Measurements from ENCODE around the gene SMIM31.

GRCh38 chr4:164779811-164780216, 25.9 kb downstream of the SMIM31 start:
- TF ChIP-seq CTCF (conservative IDR thresholded peaks at IDR 0.05): peak; percentile 72
- no peak for TF ChIP-seq EZH2 (IDR thresholded peaks at IDR 0.05; ENCODE audit: low read depth)
